ENCODE results near the gene PCDHGA2. TPM values are rescaled to one million over a fixed set of nuclear protein-coding genes. Genes with fewer than 3 reads are reported as not detected.

PCDHGA2 gene
- total RNA-seq (2022; extraction: Qiagen RNA extraction): 0.55 to 0.78 TPM (median 0.63 TPM) in 5 replicates

DNA sequence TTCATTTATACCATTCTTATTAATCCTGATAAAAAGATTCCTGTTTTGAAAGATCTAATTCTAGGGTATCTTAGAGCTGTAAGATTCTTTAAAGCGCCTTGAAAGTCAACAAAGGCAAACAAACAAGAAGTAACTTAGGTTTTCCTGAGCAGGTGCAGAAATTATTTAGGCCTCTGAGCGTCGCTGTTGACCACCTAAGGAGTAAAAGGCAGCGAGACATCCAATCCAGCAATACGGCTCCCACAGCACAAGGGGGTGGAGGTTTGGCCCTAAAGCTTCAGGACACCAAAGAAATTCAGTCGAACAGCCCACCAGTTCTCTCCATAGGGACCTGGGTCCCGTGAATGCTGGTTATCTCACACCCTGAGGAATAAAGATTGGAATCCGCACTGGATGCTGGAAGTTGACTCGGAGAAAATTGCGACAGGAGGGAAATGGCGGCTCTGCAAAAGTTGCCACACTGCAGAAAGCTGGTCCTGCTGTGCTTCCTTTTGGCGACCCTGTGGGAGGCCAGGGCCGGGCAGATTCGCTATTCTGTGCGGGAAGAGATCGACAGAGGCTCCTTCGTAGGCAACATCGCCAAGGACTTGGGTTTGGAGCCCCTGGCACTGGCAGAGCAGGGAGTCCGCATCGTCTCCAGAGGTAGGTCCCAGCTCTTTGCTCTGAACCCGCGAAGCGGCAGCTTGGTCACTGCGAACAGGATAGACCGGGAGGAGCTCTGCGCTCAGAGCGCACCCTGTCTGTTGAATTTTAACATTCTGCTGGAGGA is at the start of gene PCDHGA2:
TSS of gene PCDHGA2 (plus strand) at position 223 of the 769 bp plus-strand sequence.

DNA sequence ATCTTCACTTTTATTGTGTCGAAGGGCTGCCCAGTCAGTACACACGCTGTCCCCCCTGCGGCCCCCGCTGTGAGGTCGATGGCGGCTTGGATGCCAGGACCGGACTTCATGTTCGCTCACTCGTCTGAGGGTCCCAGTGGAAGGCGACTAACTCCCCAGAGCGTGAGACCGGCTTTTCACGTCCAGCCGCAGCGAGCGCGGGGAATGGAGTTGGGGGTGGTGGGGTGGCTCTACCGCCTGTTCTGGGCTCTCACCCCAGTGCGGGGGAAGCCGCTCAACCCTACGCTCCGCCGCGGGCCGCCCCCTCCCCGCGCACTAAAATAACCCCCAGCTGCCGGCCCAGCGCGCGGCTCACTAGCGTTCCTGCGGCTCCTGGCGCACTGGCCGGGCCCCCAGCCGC is 34.8 kb upstream of the PCDHGA2 start, which contains the start of gene SLC25A2:
TSS of gene SLC25A2 (minus strand) at position 294 of the 400 bp plus-strand sequence. CDS start at position 110, 184 bp downstream.

DNA sequence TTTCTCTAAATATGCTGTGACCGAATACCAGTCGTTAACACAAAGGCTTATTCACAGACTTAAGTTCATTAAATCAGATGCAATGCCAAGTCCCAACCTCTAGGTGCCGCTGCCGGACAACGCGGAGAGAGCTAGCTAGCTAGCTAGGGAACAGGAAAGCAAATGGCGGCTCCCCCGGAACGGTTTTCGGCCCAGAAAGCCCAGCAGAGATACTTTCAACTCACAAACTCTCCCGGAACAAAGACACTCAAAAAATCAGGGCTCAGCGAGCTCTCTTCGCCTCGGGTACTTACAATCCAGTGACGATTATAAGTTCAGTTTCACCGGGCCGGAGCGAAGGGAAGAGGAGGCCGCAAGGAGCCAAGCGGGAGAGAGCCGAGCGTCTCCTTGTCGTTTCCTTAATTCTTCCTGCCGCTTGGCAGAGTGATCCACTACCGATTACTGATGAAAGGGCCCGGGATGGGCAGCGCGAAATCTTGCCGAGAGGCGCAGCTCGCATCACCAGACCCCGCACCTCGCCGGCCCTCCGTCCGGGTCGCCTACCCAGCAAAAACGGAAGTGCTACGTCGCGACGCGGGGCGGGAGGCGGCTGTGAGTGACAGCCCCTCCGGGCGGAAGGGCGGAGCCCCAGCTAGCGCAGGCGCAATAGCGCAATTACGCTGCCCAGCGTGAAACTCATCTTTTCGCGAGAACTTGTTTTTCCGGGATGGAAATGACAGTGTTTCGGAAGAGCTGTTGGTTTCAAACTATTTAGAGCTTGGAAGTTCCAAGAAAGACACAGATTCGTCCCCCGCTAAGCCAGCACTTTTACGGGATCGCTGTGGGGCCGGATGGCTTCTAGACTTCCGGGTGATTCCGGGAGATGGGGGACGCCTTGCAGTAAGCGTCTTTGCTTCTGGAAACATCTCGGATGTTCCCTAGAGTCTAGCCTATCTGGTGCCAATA is 18.1 kb upstream of the PCDHGA2 start, which contains the start of gene TAF7:
TSS of gene TAF7 (minus strand) at position 560 of the 945 bp plus-strand sequence. CDS start 740 bp downstream, outside the sequence.

DNA sequence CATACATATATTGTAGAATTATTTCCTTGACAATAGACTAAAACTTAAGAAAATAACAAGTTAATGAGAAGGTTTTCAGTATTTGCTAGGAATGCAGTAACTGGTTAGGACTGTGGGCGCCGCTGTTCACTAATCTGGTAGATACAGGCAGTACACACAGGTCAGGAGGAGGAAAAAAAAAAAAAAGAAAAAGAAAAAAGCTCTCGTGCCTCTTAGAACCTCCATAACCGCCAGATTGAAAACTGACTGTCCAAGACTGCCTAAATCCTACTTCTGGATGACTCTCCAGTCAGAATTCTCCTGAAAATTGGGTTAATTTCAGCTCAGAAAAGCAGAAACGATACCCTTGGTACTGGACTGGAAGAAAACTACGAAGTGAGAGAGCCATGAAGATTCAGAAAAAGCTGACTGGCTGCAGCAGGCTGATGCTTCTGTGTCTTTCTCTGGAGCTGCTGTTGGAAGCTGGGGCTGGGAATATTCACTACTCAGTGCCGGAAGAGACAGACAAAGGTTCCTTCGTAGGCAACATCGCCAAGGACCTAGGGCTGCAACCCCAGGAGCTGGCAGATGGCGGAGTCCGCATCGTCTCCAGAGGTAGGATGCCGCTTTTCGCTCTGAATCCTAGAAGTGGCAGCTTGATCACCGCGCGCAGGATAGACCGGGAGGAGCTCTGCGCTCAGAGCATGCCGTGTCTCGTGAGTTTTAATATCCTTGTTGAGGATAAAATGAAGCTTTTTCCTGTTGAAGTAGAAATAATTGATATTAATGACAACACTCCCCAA is 8.1 kb upstream of the PCDHGA2 start, which contains the start of gene PCDHGA1:
TSS of gene PCDHGA1 (plus strand) at position 216 of the 782 bp plus-strand sequence.

GRCh38 chr5:141343242-141343952 is 4.8 kb downstream of the PCDHGA2 start, which contains the start of gene PCDHGA3:
PCDHGA3 (plus strand) TSS chr5:141343829; CDS start chr5:141344034, 205 bp downstream.

GRCh38 chr5:141349917-141350619 is 11.5 kb downstream of the PCDHGA2 start, which contains the start of gene PCDHGB1:
PCDHGB1 (plus strand) TSS chr5:141350099; CDS start chr5:141350261, 162 bp downstream.

DNA sequence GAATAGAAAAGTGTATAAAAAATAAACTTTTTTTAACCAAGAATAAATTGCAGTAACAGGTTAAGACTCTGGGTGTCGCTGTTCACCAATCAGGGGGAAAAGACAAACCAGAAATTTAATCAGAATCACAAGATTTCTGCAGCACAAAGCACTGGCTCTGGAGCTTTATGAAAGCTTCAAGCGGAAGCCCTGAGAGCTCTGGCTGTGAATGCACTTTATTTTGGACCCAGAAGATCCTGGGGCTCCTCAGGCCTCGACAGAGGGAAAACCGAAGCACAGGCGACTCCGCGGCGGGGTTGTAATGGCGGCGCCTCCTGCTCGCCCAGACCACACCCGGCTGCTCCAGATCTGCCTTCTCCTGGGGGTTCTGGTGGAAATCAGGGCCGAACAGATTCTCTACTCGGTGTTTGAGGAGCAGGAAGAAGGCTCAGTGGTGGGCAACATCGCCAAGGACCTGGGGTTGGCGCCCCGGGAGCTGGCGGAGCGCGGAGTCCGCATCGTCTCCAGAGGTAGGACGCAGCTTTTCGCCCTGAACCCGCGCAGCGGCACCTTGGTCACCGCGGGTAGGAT is 16.4 kb downstream of the PCDHGA2 start, which contains the start of gene PCDHGA4:
TSS of gene PCDHGA4 (plus strand) at position 122 of the 570 bp plus-strand sequence. CDS start at position 209, 87 bp downstream.

DNA sequence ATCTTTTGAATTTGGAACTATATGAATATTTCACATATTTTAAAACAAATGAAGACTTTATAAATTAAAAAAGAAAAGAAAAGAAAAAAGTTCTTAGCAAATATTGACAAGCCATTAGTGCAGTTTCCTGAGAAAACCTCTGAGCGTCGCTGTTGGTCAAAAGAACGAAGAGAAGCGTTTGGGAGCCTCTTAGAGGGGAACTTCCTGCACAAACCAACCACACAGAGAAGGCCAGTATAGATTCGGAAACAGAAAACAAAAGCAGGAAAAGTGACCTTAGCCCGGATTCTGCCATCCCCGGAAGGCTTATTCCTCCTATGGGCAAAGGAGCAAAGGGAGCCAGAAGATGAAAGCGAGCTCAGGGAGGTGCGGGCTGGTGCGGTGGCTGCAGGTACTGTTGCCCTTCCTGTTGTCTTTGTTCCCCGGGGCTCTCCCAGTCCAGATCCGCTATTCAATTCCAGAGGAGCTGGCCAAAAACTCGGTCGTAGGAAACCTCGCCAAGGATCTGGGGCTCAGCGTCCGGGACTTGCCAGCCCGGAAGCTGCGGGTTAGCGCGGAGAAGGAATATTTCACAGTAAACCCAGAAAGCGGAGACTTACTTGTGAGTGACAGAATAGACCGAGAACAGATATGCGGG is 21.3 kb downstream of the PCDHGA2 start, which contains the start of gene PCDHGB2:
TSS of gene PCDHGB2 (plus strand) at position 205 of the 637 bp plus-strand sequence. CDS start at position 347, 142 bp downstream.

DNA sequence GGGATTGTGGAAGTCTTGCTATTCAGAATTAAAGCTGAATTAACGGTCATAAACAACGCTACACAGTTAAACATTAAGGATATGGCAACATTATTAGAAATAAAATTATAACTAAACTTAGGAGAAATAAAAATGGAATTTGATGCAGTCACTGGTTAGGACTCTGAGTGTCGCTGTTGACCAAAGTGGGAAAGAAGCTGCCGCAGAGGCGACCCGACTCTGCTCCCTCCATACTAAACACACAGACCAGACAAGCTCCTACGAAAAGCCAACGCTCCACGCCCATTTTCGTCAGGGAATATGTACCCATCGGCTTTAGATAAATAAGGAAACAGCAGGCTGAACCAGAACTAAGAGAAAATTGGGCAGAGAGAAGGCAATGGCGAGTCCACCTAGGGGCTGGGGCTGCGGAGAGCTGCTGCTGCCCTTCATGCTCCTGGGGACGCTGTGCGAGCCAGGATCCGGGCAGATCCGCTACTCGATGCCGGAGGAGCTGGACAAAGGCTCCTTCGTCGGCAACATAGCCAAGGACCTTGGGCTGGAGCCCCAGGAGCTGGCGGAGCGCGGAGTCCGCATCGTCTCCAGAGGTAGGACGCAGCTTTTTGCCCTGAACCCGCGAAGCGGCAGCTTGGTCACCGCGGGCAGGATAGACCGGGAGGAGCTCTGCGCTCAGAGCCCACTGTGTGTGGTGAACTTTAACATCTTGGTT is 25.5 kb downstream of the PCDHGA2 start, which contains the start of gene PCDHGA5:
TSS of gene PCDHGA5 (plus strand) at position 211 of the 709 bp plus-strand sequence. CDS start at position 380, 169 bp downstream.

DNA sequence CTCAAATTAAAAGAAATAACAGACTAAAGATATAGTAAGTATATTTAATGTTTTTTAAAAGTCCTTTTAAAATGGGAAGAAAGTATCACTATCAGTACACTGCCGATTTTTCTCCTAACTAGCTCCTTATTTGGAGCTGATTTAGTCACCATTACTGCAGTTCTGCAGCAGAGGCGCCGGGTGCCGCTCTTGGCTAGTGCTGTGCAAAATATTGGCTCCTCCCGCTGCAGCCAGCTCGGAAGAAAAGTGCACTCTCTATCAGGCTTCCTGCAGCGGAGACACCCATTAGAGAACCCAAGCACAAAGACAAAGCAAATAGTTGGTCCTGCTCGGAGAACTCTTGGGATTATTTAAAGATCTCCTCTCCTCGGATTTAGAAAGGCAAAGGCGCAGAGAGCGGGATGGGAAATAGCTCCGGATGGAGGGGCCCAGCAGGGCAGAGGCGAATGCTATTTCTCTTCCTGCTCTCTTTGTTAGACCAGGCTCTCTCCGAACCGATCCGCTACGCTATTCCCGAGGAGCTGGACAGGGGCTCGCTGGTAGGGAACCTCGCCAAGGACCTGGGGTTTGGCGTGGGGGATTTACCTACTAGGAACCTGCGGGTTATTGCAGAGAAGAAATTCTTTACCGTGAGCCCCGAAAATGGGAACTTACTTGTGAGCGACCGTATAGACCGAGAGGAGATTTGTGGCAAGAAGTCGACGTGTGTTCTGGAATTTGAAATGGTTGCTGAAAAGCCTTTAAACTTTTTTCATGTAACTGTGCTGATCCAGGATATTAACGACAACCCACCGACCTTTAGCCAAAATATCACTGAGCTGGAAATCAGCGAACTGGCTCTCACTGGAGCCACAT is 31.7 kb downstream of the PCDHGA2 start, which contains the start of gene PCDHGB3:
TSS of gene PCDHGB3 (plus strand) at position 249 of the 855 bp plus-strand sequence. CDS start at position 402, 153 bp downstream.

DNA sequence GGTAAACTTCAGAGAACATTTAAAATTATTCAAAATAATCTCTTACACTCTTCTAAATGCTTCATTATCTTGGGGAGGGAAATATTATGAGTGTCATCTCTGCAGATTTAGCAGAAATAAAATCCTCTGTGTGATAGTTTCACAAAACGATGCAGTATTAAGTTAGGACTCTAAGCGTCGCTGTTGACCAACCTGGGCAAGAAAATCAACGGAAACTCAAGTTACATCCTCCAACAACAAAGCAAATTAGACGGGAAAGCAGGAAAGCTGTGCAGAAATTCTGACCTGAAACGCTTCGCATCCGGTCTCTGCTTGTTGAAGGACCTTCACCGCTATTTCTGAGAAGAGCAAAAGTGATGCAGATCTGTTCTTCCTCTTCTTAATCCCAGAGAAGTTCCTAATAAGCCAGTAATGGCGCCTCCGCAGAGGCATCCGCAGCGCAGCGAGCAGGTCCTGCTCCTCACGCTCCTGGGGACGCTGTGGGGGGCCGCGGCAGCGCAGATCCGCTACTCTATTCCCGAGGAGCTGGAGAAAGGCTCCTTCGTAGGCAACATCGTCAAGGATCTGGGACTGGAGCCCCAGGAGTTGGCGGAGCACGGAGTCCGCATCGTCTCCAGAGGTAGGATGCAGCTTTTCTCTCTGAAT is 35.2 kb downstream of the PCDHGA2 start, which contains the start of gene PCDHGA6:
TSS of gene PCDHGA6 (plus strand) at position 219 of the 645 bp plus-strand sequence. CDS start at position 412, 193 bp downstream.

GRCh38 chr5:141382469-141383294 is 44.1 kb downstream of the PCDHGA2 start, which contains the start of gene PCDHGA7:
PCDHGA7 (plus strand) TSS chr5:141382742; CDS start chr5:141382900, 158 bp downstream.

DNA sequence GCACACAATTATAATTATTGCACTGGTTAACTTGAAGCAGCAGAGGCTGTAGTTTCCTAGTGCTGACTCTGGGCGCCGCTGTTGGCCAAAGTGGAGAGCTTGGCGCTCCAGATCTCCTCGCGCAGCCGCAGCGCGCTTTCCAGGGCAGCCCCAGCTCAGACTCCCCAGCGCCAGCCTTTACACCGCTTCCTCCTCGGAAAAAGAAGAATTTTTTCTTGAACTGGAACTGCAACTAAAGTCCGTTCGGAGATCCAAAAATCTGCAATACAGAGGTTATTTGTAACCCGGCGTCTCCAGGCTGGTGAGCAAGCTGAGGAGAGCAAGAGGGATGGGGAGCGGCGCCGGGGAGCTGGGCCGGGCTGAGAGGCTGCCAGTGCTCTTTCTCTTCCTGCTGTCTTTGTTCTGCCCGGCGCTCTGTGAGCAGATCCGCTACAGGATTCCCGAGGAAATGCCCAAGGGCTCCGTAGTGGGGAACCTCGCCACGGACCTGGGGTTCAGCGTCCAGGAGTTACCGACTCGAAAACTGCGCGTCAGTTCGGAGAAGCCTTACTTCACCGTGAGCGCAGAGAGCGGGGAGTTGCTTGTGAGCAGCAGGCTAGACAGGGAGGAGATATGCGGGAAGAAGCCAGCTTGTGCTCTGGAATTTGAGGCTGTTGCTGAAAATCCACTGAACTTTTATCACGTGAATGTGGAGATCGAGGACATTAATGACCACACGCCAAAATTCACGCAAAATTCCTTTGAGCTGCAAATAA is 49.2 kb downstream of the PCDHGA2 start, which contains the start of gene PCDHGB4:
TSS of gene PCDHGB4 (plus strand) at position 142 of the 755 bp plus-strand sequence. CDS start at position 329, 187 bp downstream.

DNA sequence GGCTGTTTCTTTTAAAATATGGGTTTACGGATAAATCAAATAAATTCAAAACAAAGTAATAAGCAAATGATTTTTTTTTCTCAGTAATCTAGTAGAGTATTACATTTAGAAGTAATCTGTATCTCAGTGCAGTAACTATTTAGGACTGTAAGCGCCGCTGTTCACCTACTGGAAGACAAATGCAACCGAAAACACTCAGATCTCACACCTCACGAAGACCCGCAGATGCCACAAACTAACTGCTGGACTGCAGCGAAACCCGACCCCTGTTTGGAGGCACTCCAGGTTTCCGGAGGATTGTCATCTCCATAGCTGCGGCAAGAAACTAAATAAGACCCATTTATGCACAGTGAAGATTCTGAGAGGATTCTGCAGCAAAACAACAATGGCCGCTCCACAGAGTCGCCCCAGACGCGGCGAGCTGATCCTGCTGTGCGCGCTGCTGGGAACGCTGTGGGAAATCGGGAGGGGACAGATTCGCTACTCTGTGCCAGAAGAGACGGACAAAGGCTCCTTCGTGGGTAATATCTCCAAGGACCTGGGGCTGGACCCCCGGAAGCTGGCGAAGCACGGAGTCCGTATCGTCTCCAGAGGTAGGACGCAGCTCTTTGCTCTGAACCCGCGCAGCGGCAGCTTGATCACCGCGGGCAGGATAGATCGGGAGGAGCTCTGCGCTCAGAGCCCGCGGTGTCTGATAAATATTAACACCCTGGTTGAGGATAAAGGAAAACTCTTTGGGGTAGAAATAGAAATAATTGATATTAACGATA is 54.1 kb downstream of the PCDHGA2 start, which contains the start of gene PCDHGA8:
TSS of gene PCDHGA8 (plus strand) at position 205 of the 770 bp plus-strand sequence. CDS start at position 386, 181 bp downstream.

Data from A549 treated with CORT108297 at 1 μM for 4 hours (cell line).